SU-DHL-6 (cell line): ENCODE results near the gene FARS2.

Experiments used
- H2AFZ ChIP-seq: fragments of 200-600 bp; sonication (generic); 2 replicates; pipeline ENCODE4 v1.6.1; 2014; ENCODE audit warnings: low read depth, mild to moderate bottlenecking, moderate library complexity, mixed read lengths, antibody characterized with exemption, low read length; ENCODE audit not compliant: severe bottlenecking
- H3F3A ChIP-seq: fragments of 200-600 bp; shearing (Covaris generic); 2 replicates; pipeline ENCODE4 v1.6.0; 2016; ENCODE audit warnings: antibody characterized with exemption, mild to moderate bottlenecking; ENCODE audit not compliant: insufficient read depth
- H3K27ac ChIP-seq: fragments of 200-600 bp; sonication (generic); 2 replicates; pipeline ENCODE4 v1.5.1; 2016; ENCODE audit warnings: low read depth, mild to moderate bottlenecking, low read length, moderate library complexity, mixed read lengths
- H3K27me3 ChIP-seq: fragments of 200-600 bp; sonication (generic), shearing (Covaris generic); 2 replicates; pipeline ENCODE4 v1.6.0; 2014; ENCODE audit warnings: mild to moderate bottlenecking, low read length
- H3K36me3 ChIP-seq: fragments of 200-600 bp; sonication (generic); 2 replicates; pipeline ENCODE4 v1.6.1; 2014; ENCODE audit warnings: mild to moderate bottlenecking, low read length, mixed read lengths
- H3K4me2 ChIP-seq: fragments of 300-600, 200-600 bp; shearing (Covaris generic), sonication (generic); 2 replicates; pipeline ENCODE4 v1.6.0; 2014; ENCODE audit warnings: low read length, low read depth, mild to moderate bottlenecking; ENCODE audit not compliant: poor library complexity, severe bottlenecking
- H3K4me3 ChIP-seq: fragments of 200-600 bp; sonication (generic); 2 replicates; pipeline ENCODE4 v1.5.1; 2014; ENCODE audit warnings: antibody characterized with exemption, low read length, mild to moderate bottlenecking, mixed read lengths; ENCODE audit not compliant: insufficient read depth, poor library complexity, severe bottlenecking
- H3K79me2 ChIP-seq: fragments of 200-600 bp; sonication (generic); 2 replicates; pipeline ENCODE4 v1.6.1; 2014; ENCODE audit warnings: mild to moderate bottlenecking, low read length, moderate library complexity; ENCODE audit not compliant: insufficient read depth
- H3K9ac ChIP-seq: fragments of 200-600 bp; sonication (generic); 2 replicates; pipeline ENCODE4 v1.7.0; 2014; ENCODE audit warnings: mild to moderate bottlenecking, low read length
- H3K9me2 ChIP-seq: fragments of 200-600 bp; sonication (generic); replicated peaks from 2 replicates; pipeline ENCODE4 v1.6.1; 2014; ENCODE audit warnings: low read length; ENCODE audit not compliant: insufficient read depth
- H3K9me3 ChIP-seq: fragments of 200-600 bp; sonication (generic); 2 replicates; pipeline ENCODE4 v1.6.1; 2014; ENCODE audit warnings: low read length, mixed read lengths; ENCODE audit not compliant: insufficient read depth
- H4K20me1 ChIP-seq: fragments of 200-600 bp; sonication (generic); 2 replicates; pipeline ENCODE4 v1.6.1; 2014; ENCODE audit warnings: low read depth, mild to moderate bottlenecking, antibody characterized with exemption, low read length, moderate library complexity, mixed read lengths
- CTCF ChIP-seq: fragments of 200-600 bp; sonication (generic); IDR thresholded peaks from one replicate; pipeline ENCODE4 v1.5.1; 2017; ENCODE audit warnings: antibody characterized with exemption, mild to moderate bottlenecking, low read length, moderate library complexity; ENCODE audit not compliant: insufficient read depth, poor library complexity, severe bottlenecking
- EZH2phosphoT487 ChIP-seq: fragments of 200-600 bp; sonication (generic), shearing (Covaris generic); conservative IDR thresholded peaks from 2 replicates; pipeline ENCODE4 v1.6.1; 2018; ENCODE audit warnings: mild to moderate bottlenecking, antibody characterized with exemption, low read length, moderate library complexity, mixed read lengths

The FARS2 gene

GRCh38 chr6:5644523-5645185 is 383.3 kb downstream of the FARS2 start:
- TF ChIP-seq EZH2phosphoT487 = no peak
- no peak for TF ChIP-seq CTCF
- no peaks in the 10 kb centered on the region for H3K36me3 ChIP-seq
- H3F3A ChIP-seq = no peaks in the 10 kb centered on the region
- H3K9me3 ChIP-seq = peaks cover 5% of the 10 kb centered on the region; the same call in 1 of the 2 replicates
- no peak overlapping the region for H3K27ac ChIP-seq
- H3K4me3 ChIP-seq = no peak overlapping the region
- H3K79me2 ChIP-seq = no peaks in the 10 kb centered on the region
- no peaks in the 10 kb centered on the region for H3K9me2 ChIP-seq
- no peak overlapping the region for H3K4me2 ChIP-seq
- no peak overlapping the region for H2AFZ ChIP-seq
- H3K9ac ChIP-seq = no peak overlapping the region
- no peaks in the 10 kb centered on the region for H4K20me1 ChIP-seq
- H3K27me3 ChIP-seq = no peaks in the 10 kb centered on the region

GRCh38 chr6:5645328-5646290 is 384.3 kb downstream of the FARS2 start:
- H2AFZ ChIP-seq = no peak overlapping the region
- H4K20me1 ChIP-seq = no peaks in the 10 kb centered on the region
- no peak overlapping the region for H3K4me2 ChIP-seq
- H3K9me2 ChIP-seq = no peaks in the 10 kb centered on the region
- no peaks in the 10 kb centered on the region for H3K27me3 ChIP-seq
- peaks cover 3% of the 10 kb centered on the region; the same call in 1 of the 2 replicates for H3K9me3 ChIP-seq
- no peak overlapping the region for H3K27ac ChIP-seq
- H3K9ac ChIP-seq = no peak overlapping the region
- no peaks in the 10 kb centered on the region for H3K36me3 ChIP-seq
- no peak overlapping the region for H3K4me3 ChIP-seq
- TF ChIP-seq CTCF (no peak), EZH2phosphoT487 (no peak)
- H3F3A ChIP-seq = no peaks in the 10 kb centered on the region
- H3K79me2 ChIP-seq = no peaks in the 10 kb centered on the region

- H3K9me2 ChIP-seq = no peaks in the 10 kb centered on the region
- no peaks in the 10 kb centered on the region for H4K20me1 ChIP-seq
- H3K79me2 ChIP-seq = no peaks in the 10 kb centered on the region
- H3K27ac ChIP-seq = no peak overlapping the region
- no peak overlapping the region for H3K4me3 ChIP-seq
- H3K9ac ChIP-seq = no peak overlapping the region
- no peak for TF ChIP-seq CTCF
- TF ChIP-seq EZH2phosphoT487 = no peak
- no peaks in the 10 kb centered on the region for H3K9me3 ChIP-seq
- no peaks in the 10 kb centered on the region for H3F3A ChIP-seq
- no peaks in the 10 kb centered on the region for H3K36me3 ChIP-seq
- H3K4me2 ChIP-seq = no peak overlapping the region
- H2AFZ ChIP-seq = no peak overlapping the region
- H3K27me3 ChIP-seq = no peaks in the 10 kb centered on the region
Measured at GRCh38 chr6:5652406-5653137, 391.3 kb downstream of the FARS2 start.
